ENCODE data around the gene CCDC169. TPM values are rescaled to one million over a fixed set of nuclear protein-coding genes. Genes with fewer than 3 reads are reported as not detected.
"Not testable (repeated sequence)": the region's sequence is repeated elsewhere in the genome, so short reads cannot be mapped to it uniquely, and the experiment has no call there.

CCDC169 gene
- 1.6 TPM for total RNA-seq

DNA sequence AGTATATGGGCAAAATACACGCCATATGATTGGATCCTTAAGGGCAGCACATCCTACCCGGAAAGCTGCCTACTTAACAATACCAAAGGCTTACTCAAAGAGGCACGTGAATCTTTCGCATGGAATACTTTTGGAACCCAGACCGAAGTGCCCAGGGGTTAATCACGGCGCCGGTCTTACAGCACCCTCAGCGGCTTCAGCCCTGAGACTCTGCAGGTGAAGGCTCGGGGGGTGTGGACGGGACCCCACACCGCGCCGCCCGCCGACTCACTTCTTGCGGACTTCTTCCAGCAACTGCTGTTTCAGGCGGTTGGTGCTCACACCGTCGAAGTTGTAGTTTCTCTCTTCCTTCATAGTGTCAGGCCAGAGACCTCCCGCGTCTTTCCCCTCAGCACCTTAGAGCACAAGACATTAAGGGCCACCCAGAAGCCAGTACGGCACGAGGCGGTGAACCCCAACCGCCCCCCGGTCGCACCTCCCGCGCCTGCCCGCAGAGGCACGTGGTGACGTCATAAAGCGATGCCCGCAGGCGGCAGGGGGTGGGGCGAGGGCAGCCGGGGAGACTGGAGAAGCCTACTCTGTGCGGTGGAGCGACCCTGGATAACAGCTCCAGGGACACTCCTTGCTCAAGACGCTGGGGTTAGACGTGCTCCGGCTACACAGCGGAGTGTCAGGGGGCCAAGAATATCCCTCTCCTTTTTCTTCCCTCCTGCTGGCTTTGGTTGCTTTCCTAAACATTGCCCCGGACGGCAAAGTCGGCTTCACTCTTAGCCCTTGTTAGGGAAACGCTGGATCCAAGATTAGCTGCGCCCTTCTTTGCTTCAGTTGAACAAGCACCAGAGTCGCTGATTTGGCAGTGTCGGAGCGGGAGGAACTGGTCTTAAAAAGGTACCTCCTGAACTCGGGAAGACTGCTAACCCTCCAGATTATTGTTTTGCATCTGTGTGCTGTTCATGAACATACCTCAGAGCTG is at the start of gene CCDC169:
Gene CCDC169 (minus strand): TSS at position 449 of the 973 bp plus-strand sequence. CDS start 95 bp downstream, at position 354.
- peak; percentile 37 for DNase-seq

DNA sequence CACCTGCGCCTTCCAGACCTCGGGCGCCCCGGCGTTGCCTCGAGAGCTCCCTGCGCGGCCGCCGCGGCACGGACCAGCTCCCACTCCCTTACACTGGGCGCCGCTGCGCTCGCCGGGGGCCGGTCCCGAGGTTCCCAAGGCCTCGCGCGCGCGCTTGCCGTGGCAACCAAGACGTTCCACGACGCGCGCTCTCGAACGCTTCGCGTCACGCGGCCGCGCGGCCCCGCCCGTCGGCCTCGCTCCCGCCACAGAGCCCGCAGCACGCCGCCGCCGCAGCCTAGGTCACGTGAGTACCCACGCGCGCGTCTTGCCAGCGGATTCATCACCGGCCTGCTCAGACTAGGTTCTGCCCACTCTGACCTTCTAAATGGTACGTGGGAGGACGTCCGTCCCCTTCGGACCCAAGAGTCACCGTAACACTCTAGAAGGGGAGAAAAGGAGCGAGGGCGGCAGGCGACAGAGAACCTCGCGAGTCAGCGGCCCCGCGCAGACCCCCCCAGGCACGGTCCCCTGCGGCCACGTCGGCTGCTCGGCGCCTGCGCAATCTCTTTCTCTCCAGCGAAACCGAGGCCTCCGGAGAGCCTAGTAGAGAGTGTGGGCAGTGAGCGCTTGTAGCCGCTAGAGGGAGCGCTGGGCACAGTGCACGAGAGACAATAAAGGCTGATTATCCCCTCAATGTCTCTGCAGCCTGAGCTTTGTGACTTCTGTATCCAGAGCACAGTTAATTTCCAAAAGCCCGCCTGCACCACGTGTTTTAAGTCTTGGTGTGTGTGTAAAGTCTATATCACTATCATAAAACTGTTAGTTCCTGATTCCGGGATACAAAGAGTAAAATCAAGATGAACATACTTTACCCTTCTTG is 48.8 kb upstream of the CCDC169 start, which contains the start of gene SPART:
Gene SPART (minus strand): TSS at position 173 of the 862 bp plus-strand sequence. CDS start 10,564 bp downstream, outside the sequence.
- peak; percentile 95 for DNase-seq

DNA sequence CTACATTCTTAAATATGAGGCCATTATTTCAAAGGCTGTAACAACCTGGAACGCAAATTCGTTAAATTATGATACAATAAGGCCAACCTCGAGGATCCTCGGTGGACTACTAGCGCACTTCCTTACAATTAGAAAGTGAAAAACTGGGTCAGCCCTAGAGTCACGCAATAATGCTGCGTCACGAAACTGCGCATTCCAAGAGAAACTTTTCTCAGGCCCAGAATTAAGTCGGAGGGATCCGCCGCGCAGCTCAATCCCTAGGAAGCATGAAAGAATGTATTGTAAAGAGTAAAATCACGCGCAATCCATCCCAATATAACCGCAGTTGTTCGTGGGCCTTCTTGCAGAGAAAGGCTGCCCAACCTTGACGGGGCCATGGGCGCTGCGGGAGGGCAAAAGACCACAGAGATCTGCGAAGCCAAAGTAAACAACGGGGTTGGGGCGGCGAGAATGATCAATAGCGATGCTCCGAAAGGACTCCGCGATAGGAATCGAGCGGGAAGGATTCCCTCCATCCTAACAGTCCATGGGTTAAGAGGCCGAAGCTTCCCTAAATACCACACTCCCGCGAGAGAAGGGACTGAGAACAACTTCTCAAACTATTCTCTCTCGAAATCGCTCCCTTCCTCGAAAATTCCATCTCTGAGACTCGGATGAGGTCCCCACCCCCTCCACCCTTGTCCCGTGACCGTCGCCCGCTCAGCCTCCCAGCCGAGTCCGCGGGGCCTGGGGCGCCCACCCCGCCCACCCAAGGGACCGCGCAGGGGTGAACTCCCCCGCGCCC is 48.0 kb upstream of the CCDC169 start:
- DNase-seq, result peak; percentile 88

DNA sequence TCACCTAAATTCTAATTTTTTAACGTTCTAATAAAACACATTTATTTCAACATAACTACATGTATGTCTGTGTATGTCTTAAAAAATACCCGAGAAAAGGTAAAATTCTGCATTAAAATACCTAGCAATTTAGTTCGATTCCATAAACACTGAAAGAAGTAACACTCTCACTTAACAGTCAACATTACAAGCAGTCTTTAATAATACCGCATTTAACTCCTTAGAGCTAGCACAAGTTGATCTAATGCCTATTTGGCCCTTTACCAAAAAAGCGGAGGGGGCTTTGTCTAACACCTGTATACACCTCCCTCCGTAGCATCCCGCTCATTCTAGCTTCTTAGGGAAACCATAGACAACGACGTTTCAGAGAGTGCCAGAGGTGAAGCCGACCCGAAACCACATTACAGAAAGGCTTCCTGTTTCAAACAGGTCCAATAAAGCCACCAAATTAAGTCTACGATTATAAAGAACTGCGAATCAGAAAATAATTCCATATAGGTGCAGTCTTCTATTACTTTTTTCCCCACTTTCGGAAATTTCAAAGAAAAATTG is 47.3 kb upstream of the CCDC169 start:
- peak; percentile 51 for DNase-seq

DNA sequence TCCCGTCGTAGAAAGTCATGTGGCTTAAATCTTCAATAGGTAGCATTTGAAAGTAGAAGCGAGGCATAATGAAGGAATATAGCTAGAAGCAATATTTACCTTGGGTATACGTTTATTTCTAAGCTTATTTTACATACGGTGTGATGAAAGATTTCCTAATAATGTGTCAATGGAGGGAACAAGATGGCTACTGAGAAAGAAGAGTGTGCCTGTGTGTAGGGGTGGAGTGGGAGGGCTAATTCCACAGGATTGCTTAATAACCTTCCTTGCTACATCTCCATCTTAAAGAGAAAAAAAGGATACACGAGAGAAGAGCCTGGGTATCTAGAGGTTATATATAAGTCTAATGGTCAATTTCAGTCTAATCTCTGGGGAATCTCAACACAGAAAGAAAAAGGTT is 46.6 kb upstream of the CCDC169 start:
- no peak for DNase-seq

DNA sequence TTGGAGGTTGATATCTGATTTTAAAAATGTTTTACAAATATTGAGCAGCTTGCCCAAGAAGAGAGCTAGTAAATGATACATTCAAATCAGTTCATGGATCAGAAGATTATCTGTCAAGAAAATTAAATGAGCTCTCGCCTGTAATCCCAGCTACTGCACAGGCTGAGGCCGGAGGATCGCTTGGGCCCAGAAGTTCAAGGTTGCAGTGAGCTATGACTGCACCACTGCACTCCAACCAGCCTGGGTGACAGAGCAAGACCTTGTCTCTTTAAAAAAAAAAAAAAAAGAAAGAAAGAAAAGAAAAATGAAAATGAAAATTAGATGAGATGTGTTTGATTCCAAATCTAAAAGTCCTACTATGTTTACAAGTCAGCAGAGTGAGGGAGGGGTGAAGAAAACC is 46.2 kb upstream of the CCDC169 start:
- no peak for DNase-seq

DNA sequence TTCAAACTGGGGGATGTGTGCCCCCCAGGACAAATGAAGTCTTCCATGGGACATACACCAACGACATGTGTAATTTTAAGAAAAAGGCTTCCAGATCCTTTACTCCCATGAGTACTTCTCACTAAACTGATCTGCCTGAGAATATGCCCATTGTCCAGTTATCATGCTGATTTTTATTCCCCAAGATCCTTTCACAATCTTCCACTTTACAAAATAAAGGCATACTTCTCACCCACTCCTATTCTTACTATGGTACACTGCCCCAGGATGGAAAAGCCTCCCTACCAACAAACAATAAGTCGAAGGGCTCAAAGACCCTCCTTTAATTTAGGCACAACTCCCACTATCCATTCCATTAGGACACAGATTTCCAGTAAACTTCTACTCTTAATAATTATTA is 45.1 kb upstream of the CCDC169 start:
- DNase-seq, result no peak

DNA sequence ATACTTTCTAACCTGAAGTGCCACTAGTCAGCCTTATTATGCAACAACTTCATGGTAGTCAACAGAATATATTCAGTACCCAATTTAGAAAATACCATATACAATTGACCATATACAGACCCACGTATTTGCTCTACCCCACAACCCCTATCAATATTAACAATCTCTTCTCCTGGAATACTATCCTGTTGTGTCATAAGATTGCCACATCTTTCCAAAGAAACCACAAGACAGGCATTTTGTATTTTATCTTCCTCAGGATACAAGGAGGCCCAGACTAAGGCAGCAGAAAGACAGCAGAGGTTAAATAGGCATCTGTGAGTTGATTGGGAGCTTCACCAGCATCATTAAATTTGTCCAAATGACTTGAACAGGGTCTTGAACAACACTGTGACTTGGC is 44.1 kb upstream of the CCDC169 start:
- no peak for DNase-seq

DNA sequence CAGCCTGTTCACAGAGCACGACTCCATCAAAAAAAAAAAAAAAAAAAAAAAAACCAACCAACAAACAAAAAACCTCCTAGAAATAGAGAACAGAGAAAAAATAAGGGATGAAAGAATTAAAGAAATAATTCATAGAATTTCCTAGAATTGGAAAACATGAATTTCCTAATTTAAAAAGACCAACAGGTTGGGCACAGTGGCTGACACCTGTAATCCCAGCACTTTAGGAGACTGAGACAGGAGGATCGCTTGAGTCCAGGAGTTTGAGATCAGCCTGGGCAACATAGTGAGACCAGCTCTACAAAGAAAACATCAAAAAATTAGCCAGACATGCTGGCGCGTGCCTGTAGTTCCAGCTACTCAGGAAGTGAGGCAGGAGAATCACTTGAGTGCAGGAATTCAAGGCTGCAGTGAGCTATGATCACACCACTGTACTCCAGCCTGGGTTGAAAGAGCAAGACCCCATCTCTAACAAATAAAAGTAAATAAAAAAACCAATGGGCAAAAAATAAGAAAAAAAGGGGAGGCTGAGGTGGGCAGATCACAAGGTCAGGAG is 42.1 kb upstream of the CCDC169 start:
- DNase-seq, result no peak

DNA sequence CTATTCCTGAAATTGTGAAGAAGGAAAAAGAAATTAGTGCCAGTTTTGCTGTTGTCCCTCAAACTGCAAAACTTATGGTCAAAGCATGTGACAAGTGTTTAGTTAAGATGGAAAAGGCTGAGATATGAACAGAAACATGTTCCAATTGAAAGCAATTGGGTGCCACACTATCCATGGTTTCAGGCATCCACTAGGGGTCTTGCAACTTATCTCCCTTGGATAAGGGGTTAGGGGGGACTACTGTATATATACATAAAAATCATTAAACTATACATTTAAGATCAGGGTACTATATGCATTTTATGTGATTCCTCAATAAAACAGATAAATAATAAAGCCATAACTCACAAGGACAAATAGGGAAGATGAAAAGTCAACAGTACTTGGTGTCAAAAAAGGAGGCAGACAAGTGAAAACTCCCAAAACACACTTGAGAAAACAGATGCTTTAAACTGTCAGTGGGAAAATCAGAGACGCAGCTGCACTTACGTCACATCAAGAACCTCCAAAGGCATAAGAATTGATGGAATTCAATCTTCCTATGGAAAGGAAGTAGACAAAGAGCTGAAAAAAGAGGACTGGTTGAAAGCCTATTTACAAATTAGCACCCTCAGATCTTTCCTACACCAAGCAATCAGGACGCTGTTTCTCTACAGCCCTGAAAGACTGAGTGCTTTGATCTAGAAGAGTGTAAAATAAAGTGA is 40.5 kb upstream of the CCDC169 start:
- DNase-seq, result no peak

DNA sequence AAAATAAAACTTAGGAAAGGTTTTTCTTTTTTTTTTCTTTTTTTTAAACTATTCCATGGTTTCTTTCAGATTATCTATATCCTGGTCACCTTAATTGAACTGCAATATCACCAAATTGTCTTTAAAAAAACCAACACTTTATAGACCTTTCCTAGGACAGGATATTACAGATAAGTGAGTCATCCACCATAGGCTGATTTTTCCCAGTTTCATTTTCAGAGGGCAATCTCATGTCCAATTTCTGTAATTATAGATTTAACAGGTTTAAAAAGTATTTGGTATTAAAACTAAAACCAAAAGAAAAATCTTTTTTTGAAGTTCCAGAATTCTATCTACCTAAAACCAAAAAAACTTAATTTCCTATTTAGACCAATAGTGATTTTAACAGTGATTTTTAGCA is 35.4 kb upstream of the CCDC169 start:
- no peak for DNase-seq

DNA sequence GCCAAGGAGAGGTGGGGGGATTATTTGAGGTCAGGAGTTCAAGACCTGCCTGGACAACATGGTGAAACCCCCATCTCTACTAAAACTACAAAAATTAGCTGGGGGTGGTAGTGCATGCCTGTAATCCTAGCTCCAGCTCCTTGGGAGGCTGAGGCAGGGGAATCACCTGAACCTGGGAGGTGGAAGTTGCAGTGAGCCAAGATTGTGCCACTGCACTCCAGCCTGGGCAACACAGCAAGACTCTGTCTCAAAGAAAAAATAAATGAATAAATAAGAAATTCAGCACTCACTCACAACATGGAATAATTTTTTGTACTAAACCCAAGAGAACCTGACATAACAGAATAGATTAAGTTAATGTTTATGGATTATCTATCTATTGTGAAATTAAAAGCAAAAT is 34.6 kb upstream of the CCDC169 start:
- not testable (repeated sequence) for DNase-seq

DNA sequence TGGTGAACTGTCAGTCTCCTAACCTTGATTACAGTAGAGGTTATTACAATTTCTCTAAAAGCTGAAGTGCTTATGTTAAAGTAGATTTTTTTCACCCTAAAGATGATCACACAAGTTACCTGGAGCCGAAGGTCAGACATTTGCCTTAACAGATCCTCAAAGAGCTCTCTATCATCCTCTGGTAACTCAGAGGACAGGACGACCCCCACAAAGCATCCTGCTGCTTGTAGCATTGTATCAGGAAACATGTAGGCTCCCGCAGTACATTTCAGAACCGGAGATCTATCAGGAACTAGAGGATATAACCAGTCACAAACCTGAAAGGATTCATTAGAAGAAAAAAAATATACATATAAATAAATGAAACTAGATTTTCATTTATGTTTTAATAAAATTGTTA is 33.7 kb upstream of the CCDC169 start:
- DNase-seq, result no peak

DNA sequence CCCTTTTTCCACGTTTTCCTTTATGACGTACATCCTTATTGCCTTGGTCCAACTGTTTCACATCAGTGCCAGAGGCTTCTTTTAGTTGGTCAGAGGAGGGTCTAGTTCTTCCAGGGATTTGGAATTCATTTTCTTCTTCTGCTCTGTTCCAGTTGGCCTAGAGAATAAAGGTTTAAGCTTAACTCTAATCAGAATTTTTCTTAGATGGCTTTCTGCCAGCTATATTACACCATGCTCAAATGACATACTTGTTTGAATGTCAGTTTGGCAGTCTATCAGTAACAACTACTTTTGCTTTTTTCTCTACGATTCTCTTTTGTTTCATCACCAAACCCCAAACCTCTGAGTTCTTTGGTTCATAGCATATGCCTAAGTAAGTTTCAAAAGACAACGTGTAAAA is 31.7 kb upstream of the CCDC169 start:
- peak; percentile 11 for DNase-seq

DNA sequence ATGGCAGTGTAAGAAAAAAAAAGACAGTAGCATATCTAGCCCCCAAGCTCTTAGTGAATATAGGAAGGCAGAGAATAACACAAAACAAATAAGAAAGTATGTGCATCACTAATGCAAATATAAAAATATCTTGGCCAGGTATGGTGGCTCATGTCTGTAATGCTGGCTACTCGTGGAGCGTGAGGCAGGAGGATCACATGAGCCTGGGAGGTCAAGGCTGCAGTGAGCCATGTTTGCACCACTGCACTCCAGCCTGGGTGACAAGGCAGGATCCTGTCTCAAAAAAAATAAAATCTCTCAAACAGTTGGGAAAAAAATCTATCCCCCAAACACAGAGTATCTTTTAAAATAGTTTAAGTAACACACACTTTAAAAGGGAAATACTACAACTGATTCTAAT is 31.2 kb upstream of the CCDC169 start:
- no peak for DNase-seq

DNA sequence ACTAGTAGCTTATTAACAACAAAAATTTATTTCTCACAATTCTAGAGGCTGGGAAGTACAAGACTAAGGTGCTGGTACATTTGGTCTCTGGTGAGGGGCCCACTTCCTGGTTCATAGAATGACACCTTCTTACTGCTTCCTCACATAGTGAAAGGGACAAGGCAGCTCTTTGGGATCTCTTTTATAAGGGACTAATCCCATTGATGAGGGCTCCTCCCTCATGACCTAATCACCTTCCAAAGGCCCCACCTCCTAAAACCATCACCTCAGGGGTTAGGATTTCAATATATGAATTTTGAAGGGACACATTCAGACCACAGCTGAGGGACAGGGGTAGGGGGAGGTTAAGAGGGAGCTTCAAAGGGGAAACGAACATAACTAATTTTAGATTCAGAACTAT is 28.3 kb upstream of the CCDC169 start:
- no peak for DNase-seq

DNA sequence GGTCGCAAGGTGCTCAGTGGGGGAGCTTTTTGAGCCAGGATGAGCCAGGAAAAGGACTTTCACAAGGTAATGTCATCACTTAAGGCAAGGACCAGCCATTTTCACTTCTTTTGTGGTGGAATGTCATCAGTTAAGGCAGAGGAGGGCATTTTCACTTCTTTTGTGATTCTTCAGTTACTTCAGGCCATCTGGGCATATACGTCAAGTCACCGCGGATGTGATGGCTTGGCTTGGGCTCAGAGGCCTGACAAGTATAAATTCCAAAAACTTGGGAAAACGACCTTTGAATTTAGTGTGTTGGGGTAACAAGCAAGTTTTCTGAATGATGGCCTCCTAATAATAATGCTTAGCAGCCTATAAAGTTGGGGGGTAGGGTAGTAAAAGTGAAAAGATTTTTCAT is 27.3 kb upstream of the CCDC169 start:
- not testable (repeated sequence) for DNase-seq

DNA sequence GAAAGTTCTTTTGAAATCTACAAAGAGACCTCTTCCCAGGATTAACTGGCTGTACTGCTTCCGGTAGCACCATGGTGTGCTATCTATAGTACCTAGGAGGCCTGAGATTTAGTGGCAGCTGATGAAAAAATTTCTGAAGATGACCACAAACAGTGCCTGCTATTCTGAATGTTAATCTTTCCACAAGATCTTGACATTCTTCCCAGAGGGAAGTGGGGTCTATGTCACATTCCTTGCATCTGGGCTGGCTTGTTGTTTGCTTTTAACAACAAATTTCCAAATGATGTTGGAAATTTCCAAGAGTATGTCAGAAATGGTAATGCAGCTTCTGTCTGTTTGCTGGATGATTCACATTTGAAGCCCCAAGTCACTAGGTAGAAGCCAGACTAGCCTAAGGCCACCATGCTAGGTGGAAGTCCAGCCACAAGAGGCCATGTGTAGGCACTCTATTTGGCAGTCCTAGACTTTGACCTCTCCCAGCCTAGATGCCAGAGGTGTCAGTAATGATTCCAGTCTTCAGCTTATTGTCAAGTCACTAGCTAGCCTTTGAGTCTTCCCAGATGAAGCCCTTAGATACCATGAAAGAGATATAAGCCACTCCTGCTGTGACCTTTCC is 26.4 kb upstream of the CCDC169 start:
- no peak for DNase-seq

DNA sequence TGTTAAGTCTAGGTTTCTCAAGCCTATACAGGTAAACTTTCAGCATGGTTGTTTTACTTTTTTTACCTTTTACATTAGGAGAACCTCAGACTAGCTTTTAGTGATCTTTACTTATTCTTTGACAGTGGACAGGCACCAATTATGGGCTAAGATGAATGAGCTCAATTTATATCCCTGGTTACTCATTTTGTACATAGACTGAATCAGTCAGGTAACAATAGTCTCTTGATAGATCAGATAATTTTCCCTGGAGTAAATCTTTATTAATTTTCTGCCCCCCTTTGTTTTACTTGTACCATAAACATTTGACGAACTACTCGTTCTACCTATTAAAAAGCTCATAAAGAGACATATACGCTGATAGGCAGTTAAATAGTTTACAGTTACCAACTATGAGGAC is 25.8 kb upstream of the CCDC169 start:
- no peak for DNase-seq

DNA sequence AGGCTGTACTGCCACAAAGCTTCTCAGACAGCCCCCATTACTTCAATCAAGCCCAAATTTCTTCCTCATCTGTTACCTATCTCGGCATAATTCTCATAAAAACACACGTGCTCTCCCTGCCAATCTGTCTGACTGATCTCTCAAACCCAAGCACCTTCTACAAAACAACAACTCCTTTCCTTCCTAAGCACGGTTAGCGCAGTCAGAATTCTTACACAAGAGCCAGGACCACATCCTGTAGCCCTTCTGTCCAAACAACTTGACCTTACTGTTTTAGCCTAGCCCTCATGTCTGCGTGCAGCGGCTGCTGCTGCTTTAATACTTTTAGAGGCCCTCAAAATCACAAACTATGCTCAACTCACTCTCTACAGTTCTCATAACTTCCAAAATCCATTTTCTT is 22.2 kb upstream of the CCDC169 start:
- not testable (repeated sequence) for DNase-seq
